HT1080 (cell line): ENCODE results near the gene PLAGL1. TPM values are rescaled to one million over a fixed set of nuclear protein-coding genes. Genes with fewer than 3 reads are reported as not detected.
A peak's percentile ranks its signal among the peaks of the same experiment; 100 is the strongest.

Experiments used
- DNase-seq: peaks from one replicate; pipeline ENCODE4 v3.0.0-alpha.2; 2015; ENCODE audit warnings: low read depth
- total RNA-seq: library from RNA; depleted of rRNA; stranded (reverse); fragments of >200 nt; shearing (Covaris generic); gene quantifications from 2 replicates; pipeline ENCODE4 v1.2.3, GENCODE V29; 2014

Gene PLAGL1
- total RNA-seq, 1 experiment from 2014 or later: 7.1 TPM

- DNase-seq: no peak
Measured at GRCh38 chr6:143967706-143968376, 40.2 kb downstream of the PLAGL1 start.

GRCh38 chr6:143966312-143966711, 41.7 kb downstream of the PLAGL1 start:
- DNase-seq: no peak

DNA sequence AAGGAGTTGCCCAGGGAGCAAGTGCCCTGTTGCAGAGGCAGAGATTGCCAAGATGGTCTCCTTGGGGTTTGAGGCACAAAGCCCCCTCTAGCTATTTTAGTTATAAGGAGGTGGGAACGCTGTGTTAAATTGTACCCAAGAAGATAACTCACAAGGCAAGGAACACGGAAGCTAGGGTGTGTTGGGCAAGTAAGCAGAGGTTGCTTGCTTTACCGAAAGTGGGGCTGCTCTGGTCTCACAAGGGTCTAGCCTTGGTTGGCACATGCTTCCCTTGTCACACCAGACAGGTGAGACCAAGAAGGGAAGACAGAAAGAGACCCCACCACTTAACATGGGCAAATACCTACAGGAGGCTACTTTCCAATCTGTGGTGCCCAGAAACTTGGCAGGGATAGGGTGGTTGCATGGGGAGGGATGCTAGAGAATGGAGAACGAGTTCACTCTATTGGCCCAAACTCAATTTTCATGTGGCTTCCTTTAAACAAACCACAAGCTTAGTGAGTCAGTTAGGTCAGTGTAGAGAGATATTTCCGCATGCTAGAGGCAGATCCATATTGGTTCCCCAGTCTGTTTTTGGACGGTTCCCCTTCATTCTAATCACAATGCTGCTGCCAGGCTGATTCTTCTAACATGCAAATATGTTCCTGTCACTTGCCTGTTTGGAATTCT, 42.4 kb downstream of the PLAGL1 start:
- peak; percentile 71 for DNase-seq

GRCh38 chr6:143964674-143965081, 43.4 kb downstream of the PLAGL1 start:
- DNase-seq: no peak

GRCh38 chr6:143963158-143963919, 44.7 kb downstream of the PLAGL1 start:
- DNase-seq: no peak

- no peak for DNase-seq
Measured at GRCh38 chr6:143961886-143962878, 45.9 kb downstream of the PLAGL1 start.

DNA sequence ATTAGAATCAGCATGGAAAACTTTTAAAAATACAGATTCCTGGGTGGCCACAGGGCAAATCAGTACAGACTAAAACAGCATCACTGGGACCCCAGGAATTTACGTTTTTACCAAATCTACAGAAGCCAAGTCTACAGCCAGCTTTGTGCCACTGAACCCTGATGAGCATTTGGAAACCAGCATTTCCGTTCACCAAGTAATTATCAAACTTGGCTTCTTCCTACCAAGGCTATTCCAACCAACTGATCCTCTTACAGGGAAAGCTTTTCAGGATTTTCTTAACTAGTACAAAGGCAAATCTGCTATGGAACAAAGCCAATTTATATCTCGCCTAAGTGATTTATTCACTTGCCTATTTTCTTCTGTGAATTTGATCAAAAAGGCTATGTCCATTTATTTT, 47.0 kb downstream of the PLAGL1 start:
- DNase-seq: no peak

DNA sequence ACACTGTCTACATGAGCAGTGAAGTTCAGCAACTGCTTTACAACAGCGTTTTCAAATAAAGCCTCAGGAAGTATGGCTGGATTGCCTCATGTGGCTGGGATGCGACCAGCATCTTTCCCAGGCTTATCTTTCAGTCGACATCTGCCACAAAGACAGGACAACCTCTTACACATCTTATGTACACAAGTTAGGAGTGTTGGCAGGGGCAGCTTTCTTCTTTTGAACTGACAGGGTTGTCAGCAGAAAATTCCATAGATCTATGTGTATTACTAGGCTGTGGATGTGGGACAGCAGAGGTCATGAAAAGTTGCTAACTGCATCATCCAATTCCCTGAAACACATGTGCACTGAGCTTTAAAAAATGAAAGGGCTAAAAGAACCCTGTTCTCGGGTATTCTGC, 48.1 kb downstream of the PLAGL1 start:
- DNase-seq: no peak

DNA sequence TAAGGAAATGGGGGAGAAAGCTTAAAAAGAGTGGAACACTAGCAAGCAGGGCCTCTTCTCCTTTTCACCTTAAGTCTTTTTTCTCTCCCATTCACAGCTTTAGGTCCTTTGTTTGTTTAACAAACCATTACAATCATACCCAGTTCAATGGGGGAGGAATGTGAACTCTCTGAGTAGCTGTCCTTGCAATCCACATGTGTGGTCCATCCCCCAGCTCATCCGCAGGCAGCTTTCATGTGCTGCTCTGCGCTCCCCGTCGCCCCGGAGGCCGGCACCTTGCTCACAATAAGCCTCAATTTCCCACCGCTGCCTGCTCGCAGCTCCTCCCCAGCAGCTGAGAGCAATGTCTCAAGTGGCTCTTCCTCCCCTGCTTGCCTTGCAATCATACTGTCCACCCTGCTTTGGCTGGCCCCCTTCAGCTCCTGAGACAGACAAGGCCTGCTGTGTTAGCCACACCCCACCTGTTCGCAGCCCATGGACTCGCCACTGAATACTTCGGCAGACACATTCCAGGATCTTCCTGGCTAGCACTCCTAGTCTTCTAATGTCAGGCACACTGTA, 49.1 kb downstream of the PLAGL1 start:
- DNase-seq: no peak

GRCh38 chr6:143957679-143958274, 50.3 kb downstream of the PLAGL1 start:
- DNase-seq: no peak

DNA sequence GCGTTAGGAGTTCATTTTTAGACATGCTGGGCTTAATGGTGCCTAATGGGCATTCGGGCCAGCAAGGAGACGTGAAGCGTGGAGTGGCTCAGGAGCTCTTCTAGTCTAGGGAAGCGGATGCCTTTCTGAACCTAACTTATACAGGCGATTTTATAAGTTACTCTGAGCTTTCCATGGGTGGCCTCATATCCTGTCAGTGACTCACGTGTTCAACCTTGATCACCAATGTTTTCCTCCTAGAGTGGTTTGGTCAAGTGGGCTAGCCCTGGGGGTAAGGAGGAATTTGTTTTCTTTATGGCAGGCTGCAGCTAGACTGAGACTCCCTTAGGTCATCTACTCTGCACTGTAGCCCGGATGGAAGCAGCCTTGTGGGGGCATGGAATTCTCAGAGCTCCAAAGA, 52.1 kb downstream of the PLAGL1 start:
- DNase-seq: peak; percentile 72

- no peak for DNase-seq
Measured at GRCh38 chr6:143953922-143954321, 54.1 kb downstream of the PLAGL1 start.

- no peak for DNase-seq
Measured at GRCh38 chr6:143952947-143953701, 54.9 kb downstream of the PLAGL1 start.

GRCh38 chr6:143952060-143952778, 55.8 kb downstream of the PLAGL1 start:
- no peak for DNase-seq

- no peak for DNase-seq
Measured at GRCh38 chr6:143950875-143951274, 57.2 kb downstream of the PLAGL1 start.

- DNase-seq: no peak
Measured at GRCh38 chr6:143949962-143950361, 58.1 kb downstream of the PLAGL1 start.

DNA sequence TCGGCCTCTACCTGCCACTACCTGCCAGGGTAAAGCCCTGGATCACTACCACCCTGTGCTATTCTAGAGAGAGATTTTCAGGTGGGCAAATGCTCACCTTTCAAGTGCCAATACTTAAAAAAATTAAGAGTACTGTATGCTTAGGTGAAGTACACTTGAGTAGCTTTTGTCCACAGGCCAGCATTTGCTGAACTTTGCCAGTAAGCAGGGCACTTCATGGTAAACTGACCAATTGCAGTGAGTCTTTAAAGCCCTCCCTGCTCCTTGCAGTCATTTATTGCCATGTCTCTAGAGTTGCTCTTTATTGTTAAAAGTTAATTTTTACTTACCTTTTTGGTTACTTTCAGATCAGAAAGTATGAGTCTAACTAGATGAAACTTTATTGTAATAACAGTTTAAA, 58.5 kb downstream of the PLAGL1 start:
- no peak for DNase-seq

DNA sequence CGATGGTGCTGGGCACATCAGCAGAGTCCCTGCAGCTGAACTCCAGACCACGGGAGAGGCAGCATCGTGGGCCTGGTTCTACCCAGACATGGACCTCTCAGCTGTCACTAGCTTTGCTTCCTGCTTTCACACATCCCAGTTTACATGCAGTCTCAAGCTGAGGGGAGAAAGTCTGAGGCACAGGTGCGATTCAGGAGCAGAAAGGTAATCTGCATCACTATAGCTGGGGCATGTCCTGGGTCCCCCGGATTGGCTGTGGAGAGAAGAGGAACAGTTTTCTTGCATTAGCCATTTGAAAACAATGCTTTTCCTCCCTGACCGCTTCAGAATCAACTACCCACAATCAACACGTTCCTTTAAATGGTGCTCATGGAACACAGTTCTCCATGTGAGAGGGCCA, 59.9 kb downstream of the PLAGL1 start:
- no peak for DNase-seq
